ENCODE results near the gene GALK1.
A peak's percentile ranks its signal among the peaks of the same experiment; 100 is the strongest.

Gene GALK1

DNA sequence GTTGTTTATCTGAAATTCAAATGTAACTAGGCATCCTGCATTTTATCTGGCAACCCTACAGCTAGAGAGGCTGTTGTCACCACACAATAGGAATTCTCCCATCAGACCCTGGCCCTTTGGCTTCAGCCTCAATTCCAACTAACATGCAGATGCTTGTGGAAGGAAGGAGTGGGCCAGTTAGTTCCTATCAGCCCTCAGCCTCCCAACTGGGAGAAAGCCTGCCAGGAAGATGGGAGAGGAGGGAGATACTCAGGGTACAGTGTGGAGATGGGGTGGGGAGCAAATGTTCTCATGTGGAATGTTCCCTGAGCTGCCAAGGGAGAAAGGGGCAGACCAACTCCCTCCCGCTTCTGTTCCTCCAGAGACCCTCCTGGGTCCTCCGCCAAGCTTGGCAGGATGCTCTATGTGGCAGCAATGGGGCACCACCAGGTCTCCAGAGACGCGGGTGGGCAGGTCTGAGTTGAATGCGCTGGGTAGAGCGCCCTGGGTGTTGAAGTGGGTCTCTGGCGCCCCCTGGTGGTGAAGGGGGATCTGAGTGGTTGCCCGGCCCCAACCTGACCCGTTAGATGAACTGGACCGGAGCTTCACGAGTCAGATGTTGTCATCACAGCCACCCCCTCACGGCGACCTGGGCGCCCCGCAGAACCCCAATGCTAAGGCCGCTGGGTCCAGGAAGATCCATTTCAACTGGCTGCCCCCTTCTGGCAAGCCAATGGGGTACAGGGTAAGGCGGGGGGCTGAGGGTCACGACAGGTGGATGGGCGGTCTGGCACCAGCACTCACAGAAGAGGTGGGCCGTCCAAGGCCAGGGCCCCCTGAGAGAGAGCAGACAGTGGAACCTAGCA lies 15.2 kb downstream of the GALK1 start:
- TF ChIP-seq CTCF (IDR thresholded peaks at IDR 0.05; ENCODE audit: control insufficient read depth, insufficient read depth, low read depth, low read length, missing control alignments), result peak; percentile 92
- H3K4me3 ChIP-seq (ENCODE audit: control insufficient read depth, low read depth, low read length), result no peak overlapping the region
- no peak for DNase-seq (ENCODE audit: low read depth)

- no peak for DNase-seq (ENCODE audit: low read depth)
- no peak for TF ChIP-seq CTCF (IDR thresholded peaks at IDR 0.05; ENCODE audit: control insufficient read depth, insufficient read depth, low read depth, low read length, missing control alignments)
- no peak overlapping the region for H3K4me3 ChIP-seq (ENCODE audit: control insufficient read depth, low read depth, low read length)
Measured at GRCh38 chr17:75748706-75749105, 16.3 kb downstream of the GALK1 start.

DNA sequence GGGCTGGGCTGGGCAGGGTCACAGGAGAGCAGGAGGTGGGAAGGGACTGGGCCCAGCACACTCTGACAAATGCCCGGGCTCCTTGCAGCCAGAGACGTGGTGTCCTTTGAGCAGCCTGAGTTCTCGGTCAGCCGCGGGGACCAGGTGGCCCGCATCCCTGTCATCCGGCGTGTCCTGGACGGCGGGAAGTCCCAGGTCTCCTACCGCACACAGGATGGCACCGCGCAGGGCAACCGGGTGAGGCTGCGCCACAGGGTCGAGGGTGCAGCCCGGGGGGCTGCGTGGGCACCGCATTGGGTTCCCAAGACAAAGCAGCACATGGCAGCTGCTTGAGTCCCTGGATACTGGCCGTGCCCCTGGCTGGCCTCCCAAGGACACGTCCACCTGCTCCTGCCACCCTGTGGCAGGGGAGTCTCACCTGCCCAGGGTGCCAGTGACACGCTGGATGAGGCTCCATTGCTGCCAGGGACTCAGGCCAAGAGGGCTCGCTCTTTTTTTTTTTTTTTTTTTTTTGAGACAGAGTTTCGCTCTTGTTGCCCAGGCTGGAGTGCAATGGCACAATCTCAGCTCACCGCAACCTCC lies 21.3 kb downstream of the GALK1 start:
- DNase-seq (ENCODE audit: low read depth), result no peak
- no peak overlapping the region for H3K4me3 ChIP-seq (ENCODE audit: control insufficient read depth, low read depth, low read length)
- no peak for TF ChIP-seq CTCF (IDR thresholded peaks at IDR 0.05; ENCODE audit: control insufficient read depth, insufficient read depth, low read depth, low read length, missing control alignments)

DNA sequence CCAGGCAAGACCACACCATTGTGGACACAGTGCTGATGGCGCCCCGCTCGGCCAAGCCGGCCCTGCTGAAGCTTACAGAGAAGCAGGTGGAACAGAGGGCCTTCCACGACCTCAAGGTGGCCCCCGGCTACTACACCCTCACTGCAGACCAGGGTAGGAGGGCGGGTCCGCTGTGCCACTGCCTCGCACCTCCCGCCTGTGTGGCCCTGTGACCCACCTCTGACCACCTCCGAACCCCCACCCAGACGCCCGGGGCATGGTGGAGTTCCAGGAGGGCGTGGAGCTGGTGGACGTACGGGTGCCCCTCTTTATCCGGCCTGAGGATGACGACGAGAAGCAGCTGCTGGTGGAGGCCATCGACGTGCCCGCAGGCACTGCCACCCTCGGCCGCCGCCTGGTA lies 22.7 kb downstream of the GALK1 start:
- DNase-seq (ENCODE audit: low read depth), result no peak
- TF ChIP-seq CTCF (IDR thresholded peaks at IDR 0.05; ENCODE audit: control insufficient read depth, insufficient read depth, low read depth, low read length, missing control alignments), result no peak
- no peak overlapping the region for H3K4me3 ChIP-seq (ENCODE audit: control insufficient read depth, low read depth, low read length)

DNA sequence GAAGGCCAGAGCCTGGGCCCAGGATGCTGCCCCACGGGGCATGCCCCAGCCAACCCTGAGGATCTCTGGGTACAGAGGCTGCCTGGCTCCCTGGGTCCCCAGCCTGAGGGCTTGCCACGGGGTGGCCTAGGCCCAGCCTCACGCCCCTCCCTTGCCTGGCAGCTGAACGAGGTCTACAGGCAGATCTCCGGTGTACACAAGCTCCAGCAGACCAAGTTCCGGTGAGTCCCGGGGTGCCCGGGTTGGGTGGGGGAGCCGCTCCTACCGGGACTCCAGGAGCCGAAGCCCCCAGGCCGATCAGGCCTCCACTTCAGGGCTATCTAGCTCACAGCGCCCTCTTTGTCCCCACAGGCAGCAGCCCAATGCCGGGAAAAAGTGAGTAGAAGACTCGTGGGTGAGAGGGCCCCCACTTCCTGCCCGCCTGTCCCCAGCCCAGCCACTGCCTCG lies 24.3 kb downstream of the GALK1 start:
- no peak for TF ChIP-seq CTCF (IDR thresholded peaks at IDR 0.05; ENCODE audit: control insufficient read depth, insufficient read depth, low read depth, low read length, missing control alignments)
- no peak overlapping the region for H3K4me3 ChIP-seq (ENCODE audit: control insufficient read depth, low read depth, low read length)
- DNase-seq (ENCODE audit: low read depth), result no peak

GRCh38 chr17:75740215-75740614 lies 24.8 kb downstream of the GALK1 start:
- no peak for TF ChIP-seq CTCF (IDR thresholded peaks at IDR 0.05; ENCODE audit: control insufficient read depth, insufficient read depth, low read depth, low read length, missing control alignments)
- H3K4me3 ChIP-seq (ENCODE audit: control insufficient read depth, low read depth, low read length), result no peak overlapping the region

More at GRCh38 chr17:75740215-75740614, 24.8 kb downstream of the GALK1 start:
- DNase-seq (ENCODE audit: low read depth), result no peak
